Adrenal gland (tissue), 12 donors: ENCODE data around the gene DDX25. TPM values are rescaled to one million over a fixed set of nuclear protein-coding genes. Genes with fewer than 3 reads are reported as not detected.

Source experiments
- DNase-seq, 7 donors: peaks; one replicate each; pipeline ENCODE4 v3.0.0-alpha.2; 2019 to 2020
- H3K27ac ChIP-seq, 5 donors: fragments of 200-600 bp; sonication (generic) in 4 of 5; 1 replicate in 3 of 5; 2 replicates in 2 of 5; pipeline versions ENCODE4 v1.5.1 to v1.8.0; 2016 to 2020; ENCODE audit warnings: mild to moderate bottlenecking in 1 of 5
- H3K27me3 ChIP-seq: fragments of 200-600 bp; 2 replicates; pipeline ENCODE4 v1.8.0; 2021
- H3K36me3 ChIP-seq, 2 donors: fragments of 200-600 bp; replicated peaks in 1 of 2; 1 replicate in 1 of 2; 2 replicates in 1 of 2; pipeline versions ENCODE4 v1.5.1 to v1.8.0; 2018 to 2022
- H3K4me1 ChIP-seq, 2 donors: fragments of 200-600 bp; replicated peaks in 1 of 2; 1 replicate in 1 of 2; 2 replicates in 1 of 2; pipeline versions ENCODE4 v1.5.1 to v1.8.0; 2018 to 2021
- H3K4me3 ChIP-seq, 4 donors: fragments of 200-600 bp; sonication (generic) in 3 of 4; one replicate each; pipeline ENCODE4 v1.5.1; 2016 to 2018
- H3K9me3 ChIP-seq, 3 donors: fragments of 200-600 bp; sonication (generic) in 1 of 3; replicated peaks in 1 of 3; 1 replicate in 2 of 3; 2 replicates in 1 of 3; pipeline versions ENCODE4 v1.5.1 to v1.8.0; 2016 to 2021
- POLR2A ChIP-seq, 2 donors: fragments of 450-650 bp; IDR thresholded peaks; one replicate each; pipeline ENCODE4 v1.6.1; 2017; ENCODE audit warnings: antibody characterized with exemption in 2 of 2, mild to moderate bottlenecking in 2 of 2, moderate library complexity in 1 of 2
- WGBS, 4 donors: extraction: QIAGEN DNeasy Blood & Tissue Kit in 2 of 4; methylation state at CpG; one replicate each; pipeline versions ENCODE4 v1.1.5 to v1.1.7; 2013 to 2017; 5-methylcytosine and 5-hydroxymethylcytosine counted together
- intact Hi-C, 2 donors: fragments of 100-400 bp; cut with DNase I; formaldehyde crosslinking; loops; one replicate each; pipeline versions ENCODE4 v1.14.1 to v1.15.0; 2022 to 2023
- polyA plus RNA-seq, 3 donors: library from polyadenylated mRNA; stranded (reverse); fragments of 200-250 nt in 2 of 3; fragments of 350-450 nt in 1 of 3; fragmentation: Illumina TruSeq in 1 of 3; extraction: RNeasy Lipid Tissue Mini Kit (QIAGEN cat#74804) in 1 of 3; gene quantifications; one replicate each; pipeline ENCODE4 v1.2.3, GENCODE V29; 2013 to 2014
- total RNA-seq, 9 donors: library from RNA; depleted of rRNA in 4 of 9; stranded (reverse); fragments of >200 nt in 4 of 9; fragments of 120-200 nt in 1 of 9; fragmentation: NEBNext Ultra II Directional in 1 of 9; extraction: Animal tissue kit (Norgen Biotek cat#: 25700) in 1 of 9; gene quantifications; one replicate each; pipeline versions ENCODE4 v1.1.0 to v1.2.4, GENCODE V29; 2013 to 2023
- TF ChIP-seq, protein P1 (sequence below), 6 experiments: fragments of 450-650 bp in 4 of 6; fragments of 200-600 bp in 2 of 6; sonication (generic) in 1 of 6; IDR thresholded peaks; 1 replicate in 5 of 6; 2 replicates in 1 of 6; pipeline versions ENCODE4 v1.5.1 to v1.8.0; 2016 to 2021; ENCODE audit warnings: antibody characterized with exemption in 6 of 6, mild to moderate bottlenecking in 2 of 6, moderate library complexity in 1 of 6
- donor health status: healthy with polysubstance abuse.
- donor health status: Bipolar disorder and iron deficiency.
- donor health status: DM: yes; HTN: yes; CAD: no.
- donor health status: DM: no; HTN: no; CAD: no.
- donor health status: DM: no; HTN: no; CAD: no.
- donor health status: DM: yes; HTN: yes; CAD: no.

DDX25 gene
- total and polyA plus RNA-seq, 12 donors: 0.18 to 7.4 (median 0.98) TPM; not detected in 3

GRCh38 chr11:125971618-125972017 is 67.3 kb downstream of the DDX25 start:
- no peaks in the 10 kb centered on the region for H3K27me3 ChIP-seq
- no peaks in the 10 kb centered on the region for H3K4me1 ChIP-seq
- H3K4me3 ChIP-seq: no peak overlapping the region
- intact Hi-C loops: no loop called here
- WGBS, 4 donors: 68 to 73% (median 71%) methylated on average over 6 of the region's 6 CpGs
- no peak for TF ChIP-seq POLR2A (IDR thresholded peaks at IDR 0.05)
- TF ChIP-seq, protein P1, sequence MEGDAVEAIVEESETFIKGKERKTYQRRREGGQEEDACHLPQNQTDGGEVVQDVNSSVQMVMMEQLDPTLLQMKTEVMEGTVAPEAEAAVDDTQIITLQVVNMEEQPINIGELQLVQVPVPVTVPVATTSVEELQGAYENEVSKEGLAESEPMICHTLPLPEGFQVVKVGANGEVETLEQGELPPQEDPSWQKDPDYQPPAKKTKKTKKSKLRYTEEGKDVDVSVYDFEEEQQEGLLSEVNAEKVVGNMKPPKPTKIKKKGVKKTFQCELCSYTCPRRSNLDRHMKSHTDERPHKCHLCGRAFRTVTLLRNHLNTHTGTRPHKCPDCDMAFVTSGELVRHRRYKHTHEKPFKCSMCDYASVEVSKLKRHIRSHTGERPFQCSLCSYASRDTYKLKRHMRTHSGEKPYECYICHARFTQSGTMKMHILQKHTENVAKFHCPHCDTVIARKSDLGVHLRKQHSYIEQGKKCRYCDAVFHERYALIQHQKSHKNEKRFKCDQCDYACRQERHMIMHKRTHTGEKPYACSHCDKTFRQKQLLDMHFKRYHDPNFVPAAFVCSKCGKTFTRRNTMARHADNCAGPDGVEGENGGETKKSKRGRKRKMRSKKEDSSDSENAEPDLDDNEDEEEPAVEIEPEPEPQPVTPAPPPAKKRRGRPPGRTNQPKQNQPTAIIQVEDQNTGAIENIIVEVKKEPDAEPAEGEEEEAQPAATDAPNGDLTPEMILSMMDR (IDR thresholded peaks at IDR 0.05): no peak
- H3K9me3 ChIP-seq: no peaks in the 10 kb centered on the region
- no peak overlapping the region for H3K27ac ChIP-seq
- H3K36me3 ChIP-seq: no peaks in the 10 kb centered on the region
- DNase-seq: no peak

- intact Hi-C loops: no loop called here
- Histone ChIP-seq H3K4me1 (no peaks in the 10 kb centered on the region), H3K36me3 (no peaks in the 10 kb centered on the region), H3K27me3 (no peaks in the 10 kb centered on the region), H3K4me3 (no peak overlapping the region), H3K27ac (no peak overlapping the region), H3K9me3 (no peaks in the 10 kb centered on the region)
- no peak for DNase-seq
- no peak for TF ChIP-seq POLR2A (IDR thresholded peaks at IDR 0.05)
- TF ChIP-seq, protein P1 (IDR thresholded peaks at IDR 0.05): no peak
Observed at GRCh38 chr11:125974284-125974683, 70.0 kb downstream of the DDX25 start.

DNA sequence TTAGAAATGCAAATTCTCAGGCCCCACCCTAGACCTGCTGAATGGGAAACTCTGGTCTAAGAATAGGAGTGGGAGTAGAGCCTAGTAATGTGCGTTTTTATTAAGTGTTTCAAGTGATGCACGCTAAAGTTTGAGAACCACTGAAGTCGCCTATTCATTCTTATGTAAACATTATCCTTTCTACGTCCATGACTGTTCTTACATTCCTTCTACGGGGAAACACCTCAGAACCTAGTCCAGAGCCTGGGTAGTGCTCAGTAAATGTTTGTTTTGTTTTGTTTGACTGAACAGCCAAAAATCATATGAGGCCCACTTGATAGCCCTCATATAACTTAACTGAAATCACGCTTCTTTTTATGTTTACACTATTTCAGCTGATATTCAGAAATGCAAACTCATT is 71.3 kb downstream of the DDX25 start:
- intact Hi-C loops: no loop called here
- no peaks in the 10 kb centered on the region for H3K4me1 ChIP-seq
- TF ChIP-seq, protein P1 (IDR thresholded peaks at IDR 0.05): no peak
- TF ChIP-seq POLR2A (IDR thresholded peaks at IDR 0.05): no peak
- WGBS, 4 donors: 82 to 96% (median 86%) methylated on average over 6 of the region's 6 CpGs
- no peak for DNase-seq
- H3K27me3 ChIP-seq: no peaks in the 10 kb centered on the region
- H3K9me3 ChIP-seq: no peaks in the 10 kb centered on the region
- H3K27ac ChIP-seq: no peak overlapping the region
- no peak overlapping the region for H3K4me3 ChIP-seq
- no peaks in the 10 kb centered on the region for H3K36me3 ChIP-seq

GRCh38 chr11:125976156-125976555 is 71.8 kb downstream of the DDX25 start:
- TF ChIP-seq POLR2A (IDR thresholded peaks at IDR 0.05): no peak
- H3K27me3 ChIP-seq: no peaks in the 10 kb centered on the region
- H3K4me3 ChIP-seq: no peak overlapping the region
- H3K27ac ChIP-seq: no peak overlapping the region
- no peaks in the 10 kb centered on the region for H3K9me3 ChIP-seq
- intact Hi-C loops: no loop called here
- no peak for DNase-seq
- no peaks in the 10 kb centered on the region for H3K4me1 ChIP-seq
- H3K36me3 ChIP-seq: no peaks in the 10 kb centered on the region

- no peak overlapping the region for H3K27ac ChIP-seq
- no peak for DNase-seq
- H3K4me3 ChIP-seq: no peak overlapping the region
- no peaks in the 10 kb centered on the region for H3K36me3 ChIP-seq
- no peaks in the 10 kb centered on the region for H3K4me1 ChIP-seq
- TF ChIP-seq, protein P1 (IDR thresholded peaks at IDR 0.05): no peak
- TF ChIP-seq POLR2A (IDR thresholded peaks at IDR 0.05): no peak
- intact Hi-C loops: no loop called here
- H3K27me3 ChIP-seq: no peaks in the 10 kb centered on the region
- 74 to 82% (median 79%) methylated on average over 3 of the region's 3 CpGs for WGBS, 4 donors
- H3K9me3 ChIP-seq: no peaks in the 10 kb centered on the region
Observed at GRCh38 chr11:125977333-125977732, 73.0 kb downstream of the DDX25 start.
